DMS153 (cell line): ENCODE results near the gene PACRG.
"Not testable (repeated sequence)": the region's sequence is repeated elsewhere in the genome, so short reads cannot be mapped to it uniquely, and the experiment has no call there.

ENCODE experiments used
- DNase-seq: peaks from one replicate; lab custom pipeline; 2025; lab: John Stamatoyannopoulos, UW

PACRG gene

GRCh38 chr6:162727322-162728182 is at the start of gene PACRG, which contains the start of gene PRKN:
TSS of gene PACRG (plus strand) at chr6:162727974.
TSS of gene PRKN (minus strand) at chr6:162727766.
- DNase-seq, result peak; percentile 98

GRCh38 chr6:162678896-162679295 is 48.9 kb upstream of the PACRG start:
- not testable (repeated sequence) for DNase-seq

- DNase-seq, result no peak
These were observed 48.1 kb upstream of the PACRG start for GRCh38 chr6:162679681-162680080.

GRCh38 chr6:162680367-162680766 is 47.4 kb upstream of the PACRG start:
- no peak for DNase-seq

GRCh38 chr6:162680871-162681270 is 46.9 kb upstream of the PACRG start:
- DNase-seq, result no peak

GRCh38 chr6:162681447-162681846 is 46.3 kb upstream of the PACRG start:
- DNase-seq, result no peak

GRCh38 chr6:162683135-162683534 is 44.6 kb upstream of the PACRG start:
- no peak for DNase-seq

- no peak for DNase-seq
These were observed 43.7 kb upstream of the PACRG start for GRCh38 chr6:162684052-162684451.

GRCh38 chr6:162684961-162685360 is 42.8 kb upstream of the PACRG start:
- no peak for DNase-seq

GRCh38 chr6:162685586-162685985 is 42.2 kb upstream of the PACRG start:
- no peak for DNase-seq

GRCh38 chr6:162688751-162689345 is 38.9 kb upstream of the PACRG start:
- no peak for DNase-seq

- no peak for DNase-seq
These were observed 37.6 kb upstream of the PACRG start for GRCh38 chr6:162690158-162690557.

GRCh38 chr6:162697872-162698403 is 29.8 kb upstream of the PACRG start:
- DNase-seq, result no peak

- no peak for DNase-seq
These were observed 29.3 kb upstream of the PACRG start for GRCh38 chr6:162698440-162698839.

- no peak for DNase-seq
These were observed 27.8 kb upstream of the PACRG start for GRCh38 chr6:162699961-162700360.

- DNase-seq, result no peak
These were observed 26.8 kb upstream of the PACRG start for GRCh38 chr6:162700966-162701365.

- no peak for DNase-seq
These were observed 26.2 kb upstream of the PACRG start for GRCh38 chr6:162701551-162701950.

- DNase-seq, result no peak
These were observed 25.3 kb upstream of the PACRG start for GRCh38 chr6:162702446-162702845.

- no peak for DNase-seq
These were observed 23.8 kb upstream of the PACRG start for GRCh38 chr6:162704001-162704400.

GRCh38 chr6:162705736-162706135 is 22.0 kb upstream of the PACRG start:
- DNase-seq, result no peak

- no peak for DNase-seq
These were observed 21.5 kb upstream of the PACRG start for GRCh38 chr6:162706232-162706631.

GRCh38 chr6:162708971-162709370 is 18.8 kb upstream of the PACRG start:
- no peak for DNase-seq

GRCh38 chr6:162709431-162709830 is 18.3 kb upstream of the PACRG start:
- no peak for DNase-seq
